GM12878 (cell line): ENCODE data around the gene PIK3C2B. TPM values are rescaled to one million over a fixed set of nuclear protein-coding genes. Genes with fewer than 3 reads are reported as not detected.

Experiments used
- BHLHE40 ChIP-seq, 2 experiments: fragments of 450-650 bp in 1 of 2; IDR thresholded peaks; 2 replicates each; pipeline ENCODE4 v1.6.1; 2011 to 2017; ENCODE audit warnings: low read depth in 2 of 2, borderline replicate concordance in 1 of 2, improper control_type of control experiment in 1 of 2, low read length in 1 of 2, mild to moderate bottlenecking in 1 of 2
- DPF2 ChIP-seq: fragments of 450-650 bp; IDR thresholded peaks from 2 replicates; pipeline ENCODE4 v1.6.1; 2017; ENCODE audit warnings: mild to moderate bottlenecking
- EP300 ChIP-seq, 2 experiments: fragments of 150-350 bp in 1 of 2; IDR thresholded peaks; 2 replicates each; pipeline ENCODE4 v1.6.1; 2011 to 2012; ENCODE audit warnings: low read depth in 2 of 2, low read length in 2 of 2, borderline replicate concordance in 1 of 2, improper control_type of control experiment in 1 of 2, inconsistent platforms in 1 of 2; ENCODE audit not compliant: control insufficient read depth in 1 of 2
- ETV6 ChIP-seq, 2 experiments: fragments of 450-650 bp in 1 of 2; IDR thresholded peaks in 1 of 2; conservative IDR thresholded peaks in 1 of 2; 2 replicates each; pipeline ENCODE4 v1.6.1; 2014; ENCODE audit warnings: antibody characterized with exemption in 1 of 2, borderline replicate concordance in 1 of 2, low read depth in 1 of 2, mild to moderate bottlenecking in 1 of 2, moderate library complexity in 1 of 2
- EZH2 ChIP-seq: IDR thresholded peaks from 2 replicates; pipeline ENCODE4 v1.6.1; 2012; ENCODE audit warnings: low read depth, mild to moderate bottlenecking, control low read depth, inconsistent platforms, low read length, borderline replicate concordance; ENCODE audit not compliant: control insufficient read depth
- FOXK2 ChIP-seq: fragments of 450-650 bp; IDR thresholded peaks from 2 replicates; pipeline ENCODE4 v1.6.1; 2017; ENCODE audit warnings: mild to moderate bottlenecking, moderate library complexity
- GATAD2B ChIP-seq: fragments of 450-650 bp; conservative IDR thresholded peaks from 2 replicates; pipeline ENCODE4 v1.6.1; 2017; ENCODE audit warnings: low read depth, mild to moderate bottlenecking, moderate library complexity
- IKZF2 ChIP-seq, 2 experiments: fragments of 450-650 bp; IDR thresholded peaks; 2 replicates each; pipeline ENCODE4 v1.6.1; 2017; ENCODE audit warnings: mild to moderate bottlenecking in 2 of 2, moderate library complexity in 2 of 2
- IRF4 ChIP-seq: IDR thresholded peaks from 2 replicates; pipeline ENCODE4 v1.6.1; 2011; ENCODE audit warnings: low read depth, low read length
- JUND ChIP-seq: IDR thresholded peaks from 2 replicates; pipeline ENCODE4 v1.6.1; 2012; ENCODE audit warnings: low read depth, mild to moderate bottlenecking, low read length, improper control_type of control experiment, moderate library complexity
- MEF2A ChIP-seq: IDR thresholded peaks from 2 replicates; pipeline ENCODE4 v1.6.1; 2011; ENCODE audit warnings: low read depth, mild to moderate bottlenecking, low read length, moderate library complexity; ENCODE audit not compliant: insufficient read depth
- MEF2B ChIP-seq: fragments of 450-650 bp; IDR thresholded peaks from 2 replicates; pipeline ENCODE4 v1.6.1; 2018; ENCODE audit warnings: mild to moderate bottlenecking, moderate library complexity; ENCODE audit not compliant: partially characterized antibody, poor library complexity, severe bottlenecking
- NFYA ChIP-seq: IDR thresholded peaks from 2 replicates; pipeline ENCODE4 v1.6.1; 2011; ENCODE audit warnings: low read depth, mild to moderate bottlenecking, low read length, improper control_type of control experiment, borderline replicate concordance
- NFYB ChIP-seq: IDR thresholded peaks from 2 replicates; pipeline ENCODE4 v1.6.1; 2011; ENCODE audit warnings: low read depth, mild to moderate bottlenecking, low read length, improper control_type of control experiment, moderate library complexity; ENCODE audit not compliant: insufficient read depth
- NRF1 ChIP-seq: conservative IDR thresholded peaks from 2 replicates; pipeline ENCODE4 v1.6.1; 2011; ENCODE audit warnings: mild to moderate bottlenecking, low read depth, low read length, improper control_type of control experiment
- PML ChIP-seq: IDR thresholded peaks from 2 replicates; pipeline ENCODE4 v1.6.1; 2012; ENCODE audit warnings: low read length, inconsistent platforms
- POLR2AphosphoS5 ChIP-seq: IDR thresholded peaks from 2 replicates; pipeline ENCODE4 v1.6.1; 2011; ENCODE audit warnings: mild to moderate bottlenecking, low read length, inconsistent platforms
- RAD51 ChIP-seq: fragments of 450-650 bp; IDR thresholded peaks from 2 replicates; pipeline ENCODE4 v1.6.1; 2016; ENCODE audit warnings: moderate library complexity, mild to moderate bottlenecking, inconsistent platforms
- RBBP5 ChIP-seq: fragments of 200-600 bp; sonication (generic); conservative IDR thresholded peaks from 2 replicates; pipeline ENCODE4 v1.6.1; 2016
- RELA ChIP-seq: fragments of 450-650 bp; IDR thresholded peaks from 2 replicates; pipeline ENCODE4 v1.8.0; 2014; ENCODE audit warnings: borderline replicate concordance; ENCODE audit not compliant: partially characterized antibody
- RUNX3 ChIP-seq: IDR thresholded peaks from 2 replicates; pipeline ENCODE4 v1.6.1; 2012; ENCODE audit warnings: low read length, inconsistent platforms
- SIN3A ChIP-seq: IDR thresholded peaks from 2 replicates; pipeline ENCODE4 v1.6.1; 2012; ENCODE audit warnings: low read depth, low read length, improper control_type of control experiment
- SMARCA5 ChIP-seq: fragments of 450-650 bp; IDR thresholded peaks from 2 replicates; pipeline ENCODE4 v1.6.1; 2017; ENCODE audit warnings: mild to moderate bottlenecking
- SMC3 ChIP-seq: IDR thresholded peaks from 2 replicates; pipeline ENCODE4 v1.6.1; 2011; ENCODE audit warnings: low read length, improper control_type of control experiment, borderline replicate concordance
- SP1 ChIP-seq: IDR thresholded peaks from one replicate; pipeline ENCODE4 v1.6.1; 2011; ENCODE audit warnings: low read depth, low read length
- TCF7 ChIP-seq: IDR thresholded peaks from 2 replicates; pipeline ENCODE4 v1.6.1; 2014; ENCODE audit warnings: antibody characterized with exemption, borderline replicate concordance
- WRNIP1 ChIP-seq: IDR thresholded peaks from 2 replicates; pipeline ENCODE4 v1.6.1; 2011; ENCODE audit warnings: low read depth, low read length, improper control_type of control experiment, borderline replicate concordance
- YY1 ChIP-seq: IDR thresholded peaks from 2 replicates; pipeline ENCODE4 v1.6.1; 2011; ENCODE audit warnings: low read depth, mild to moderate bottlenecking, low read length
- ZNF24 ChIP-seq: fragments of 450-650 bp; IDR thresholded peaks from 2 replicates; pipeline ENCODE4 v1.6.1; 2017; ENCODE audit warnings: antibody characterized with exemption, mild to moderate bottlenecking
- polyA plus RNA-seq, 11 experiments: library from polyadenylated mRNA; depleted of rRNA in 4 of 11; unstranded in 6 of 11; stranded (reverse) in 5 of 11; fragments of >200 nt; fragmentation: Nextera tagmentation in 4 of 11; fragmentation: Illumina TruSeq in 1 of 11; extraction: Ambion mirVana in 4 of 11; extraction: Trizol in 1 of 11; gene quantifications; 1 replicate in 1 of 11; 2 replicates in 10 of 11; pipeline versions ENCODE4 v1.2.1 to v1.2.3, GENCODE V29; 2011 to 2016; ENCODE audit warnings: inconsistent platforms in 2 of 11, missing spikeins in 2 of 11, low read depth in 1 of 11
- total RNA-seq, 4 experiments: library from RNA; depleted of rRNA in 3 of 4; stranded (reverse); fragments of >200 nt in 3 of 4; fragmentation: Illumina TruSeq in 1 of 4; extraction: Trizol in 1 of 4; gene quantifications; 2 replicates each; pipeline versions ENCODE4 v1.2.1 to v1.2.3, GENCODE V29; 2013 to 2021
- TF ChIP-seq, protein P1 (sequence below): IDR thresholded peaks from 2 replicates; pipeline ENCODE4 v1.6.1; 2012; ENCODE audit warnings: low read depth, low read length, improper control_type of control experiment

PIK3C2B gene
- total and polyA plus RNA-seq, 10 of the 15 experiments (the other 5 are each of a cell fraction or from before 2014, with no cell fraction given), result 2.2 to 38.1 (median 11.4) TPM

DNA sequence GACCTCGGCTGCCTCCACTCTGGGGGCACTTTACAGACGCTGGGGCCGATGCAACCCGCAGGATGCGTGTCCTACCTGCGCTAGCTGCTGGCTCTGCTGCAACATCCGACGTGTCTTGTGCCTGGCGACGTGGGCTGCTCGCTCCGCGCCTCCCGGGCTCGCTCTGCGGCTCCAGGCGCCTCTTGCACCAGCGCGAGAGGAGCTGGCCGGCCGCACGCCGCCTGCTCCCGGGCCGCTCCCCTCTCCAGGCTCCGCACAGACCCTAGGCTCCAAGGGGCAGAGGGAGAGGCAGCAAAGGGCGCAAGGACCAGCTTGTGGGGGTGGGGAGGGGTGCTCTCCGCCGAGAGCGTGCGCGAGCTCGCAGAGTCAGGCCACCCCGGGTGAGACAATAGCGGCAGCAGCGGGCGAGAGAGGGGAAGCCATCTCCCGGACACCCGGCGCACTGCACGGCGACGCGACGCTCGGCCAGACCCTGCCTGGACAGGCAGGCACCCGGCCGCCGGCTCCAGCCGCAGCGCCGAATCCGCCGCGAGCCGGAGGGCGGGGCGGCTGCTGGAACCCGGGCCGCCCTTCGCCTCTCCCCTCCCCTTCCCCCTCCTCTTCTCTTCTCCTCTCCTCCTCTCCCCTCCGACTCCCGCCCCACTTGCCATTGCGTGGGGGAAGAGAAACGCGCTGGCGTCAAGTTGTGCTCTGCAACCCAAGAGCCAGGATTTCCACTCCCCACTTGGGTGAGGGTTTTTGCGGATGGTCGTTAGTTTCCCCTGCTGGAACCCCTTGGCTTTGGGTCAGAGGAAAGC is at the start of gene PIK3C2B (continued):
- TF ChIP-seq NRF1 (0 out of 2 replicates have a peak, but pooled peaks have one; percentile 16), BHLHE40 (IDR thresholded peaks at IDR 0.05; ENCODE audit: borderline replicate concordance in 1 of 2, low read depth in 2 of 2, low read length in 1 of 2) (peak; percentile 61 to 78; a peak in 3 of 4 replicates), RUNX3 (peak; percentile 44; the same call in 1 of the 2 replicates), DPF2 (peak; percentile 77), PML (peak; percentile 30; the same call in 1 of the 2 replicates), EZH2 (no peak), EP300 (IDR thresholded peaks at IDR 0.05; ENCODE audit: borderline replicate concordance in 1 of 2, control insufficient read depth in 1 of 2, low read depth in 2 of 2, low read length in 2 of 2) (no peak), IRF4 (peak; percentile 16; the same call in 1 of the 2 replicates), ZNF24 (peak; percentile 9; the same call in 1 of the 2 replicates), IKZF2 (IDR thresholded peaks at IDR 0.05) (peak; percentile 72 to 85; a peak in 3 of 4 replicates), RBBP5 (no peak), RAD51 (no peak), SIN3A (peak; percentile 45; the same call in 1 of the 2 replicates), SMARCA5 (peak; percentile 85), NFYB (no peak), NFYA (no peak), YY1 (no peak; the same call in 1 of the 2 replicates), MEF2A (0 out of 2 replicates have a peak, but pooled peaks have one; percentile 14), GATAD2B (peak; percentile 84), SP1 (no peak), RELA (peak; percentile 13), JUND (no peak), TCF7 (no peak), SMC3 (peak; percentile 62), POLR2AphosphoS5 (peak; percentile 79), MEF2B (no peak), WRNIP1 (no peak), FOXK2 (no peak), ETV6 (conservative IDR thresholded peaks at IDR 0.05 in 1 of 2, IDR thresholded peaks at IDR 0.05 in 1 of 2; ENCODE audit: borderline replicate concordance in 1 of 2, low read depth in 1 of 2) (no peak; a peak in 1 of 4 replicates)
- TF ChIP-seq, protein P1, sequence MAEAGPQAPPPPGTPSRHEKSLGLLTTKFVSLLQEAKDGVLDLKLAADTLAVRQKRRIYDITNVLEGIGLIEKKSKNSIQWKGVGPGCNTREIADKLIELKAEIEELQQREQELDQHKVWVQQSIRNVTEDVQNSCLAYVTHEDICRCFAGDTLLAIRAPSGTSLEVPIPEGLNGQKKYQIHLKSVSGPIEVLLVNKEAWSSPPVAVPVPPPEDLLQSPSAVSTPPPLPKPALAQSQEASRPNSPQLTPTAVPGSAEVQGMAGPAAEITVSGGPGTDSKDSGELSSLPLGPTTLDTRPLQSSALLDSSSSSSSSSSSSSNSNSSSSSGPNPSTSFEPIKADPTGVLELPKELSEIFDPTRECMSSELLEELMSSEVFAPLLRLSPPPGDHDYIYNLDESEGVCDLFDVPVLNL, result no peak
